ENCODE data around the gene GALNT6. TPM values are rescaled to one million over a fixed set of nuclear protein-coding genes. Genes with fewer than 3 reads are reported as not detected.
A peak's percentile ranks its signal among the peaks of the same experiment; 100 is the strongest.

Gene GALNT6, protein sequence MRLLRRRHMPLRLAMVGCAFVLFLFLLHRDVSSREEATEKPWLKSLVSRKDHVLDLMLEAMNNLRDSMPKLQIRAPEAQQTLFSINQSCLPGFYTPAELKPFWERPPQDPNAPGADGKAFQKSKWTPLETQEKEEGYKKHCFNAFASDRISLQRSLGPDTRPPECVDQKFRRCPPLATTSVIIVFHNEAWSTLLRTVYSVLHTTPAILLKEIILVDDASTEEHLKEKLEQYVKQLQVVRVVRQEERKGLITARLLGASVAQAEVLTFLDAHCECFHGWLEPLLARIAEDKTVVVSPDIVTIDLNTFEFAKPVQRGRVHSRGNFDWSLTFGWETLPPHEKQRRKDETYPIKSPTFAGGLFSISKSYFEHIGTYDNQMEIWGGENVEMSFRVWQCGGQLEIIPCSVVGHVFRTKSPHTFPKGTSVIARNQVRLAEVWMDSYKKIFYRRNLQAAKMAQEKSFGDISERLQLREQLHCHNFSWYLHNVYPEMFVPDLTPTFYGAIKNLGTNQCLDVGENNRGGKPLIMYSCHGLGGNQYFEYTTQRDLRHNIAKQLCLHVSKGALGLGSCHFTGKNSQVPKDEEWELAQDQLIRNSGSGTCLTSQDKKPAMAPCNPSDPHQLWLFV
- total RNA-seq (2011; cell fraction: chromatin; rRNA removed; ENCODE audit: low replicate concordance) = 20.4 and 37.7 TPM in 2 replicates
- 22.1 and 26.2 TPM in 2 replicates for total RNA-seq (2011; cell fraction: nucleolus; rRNA removed)
- total RNA-seq (2011; cell fraction: nucleoplasm; rRNA removed) = 15.3 and 17.9 TPM in 2 replicates
- total RNA-seq (2014; rRNA removed) (7.4 and 12.3 TPM in 2 replicates), total RNA-seq (2014; rRNA removed; fragmentation: Illumina TruSeq; extraction: Trizol) (4.5 and 5.1 TPM in 2 replicates), total RNA-seq (2015; rRNA removed; fragmentation: Illumina TruSeq; extraction: Trizol) (1.8 and 2.7 TPM in 2 replicates), total RNA-seq (2021) (7.7 and 8.8 TPM in 2 replicates), polyA plus RNA-seq (2011; rRNA removed) (7.2 and 8.1 TPM in 2 replicates), polyA plus RNA-seq (2014; fragmentation: Illumina TruSeq; extraction: Trizol) (6.7 and 8.6 TPM in 2 replicates), polyA plus RNA-seq (2014; fragmentation: Nextera tagmentation; extraction: Ambion mirVana) (1 to 10 TPM; 1.5 to 2.4 TPM), polyA plus RNA-seq (2014; rRNA removed) (2.8 and 7.0 TPM in 2 replicates), polyA minus RNA-seq (2011; rRNA and poly(A)+ RNA removed) (9.1 and 9.4 TPM in 2 replicates), Bru-seq, nascent RNA (percentile 52 among the genes with signal in this experiment), BruChase-seq, experiment 1, labeled RNA remaining after a 2-hour chase (percentile 49 among the genes with signal in this experiment), BruChase-seq, experiment 2, labeled RNA remaining after a 6-hour chase (percentile 50 among the genes with signal in this experiment)
- polyA plus RNA-seq (2011; cell fraction: cytosol; rRNA removed) = 6.9 and 10.1 TPM in 2 replicates
- 6.3 and 9.5 TPM in 2 replicates for polyA plus RNA-seq (2011; cell fraction: nucleus; rRNA removed)
- polyA plus RNA-seq (2012) = 4.5 and 6.8 TPM in 2 replicates
- polyA minus RNA-seq (2011; cell fraction: cytosol; rRNA and poly(A)+ RNA removed) = 1.8 and 4.4 TPM in 2 replicates
- polyA minus RNA-seq (2011; cell fraction: nucleus; rRNA and poly(A)+ RNA removed) = 9.3 and 12.7 TPM in 2 replicates
- long read RNA-seq, experiment 1, partial matches to known transcripts = 18 of 31 reads
- long read RNA-seq, experiment 1, other reads (novel, unspliced or antisense) = 11 of 31 reads
- long read RNA-seq, experiment 2, full-length matches to known transcripts = 2 of 7 reads
- long read RNA-seq, experiment 2, partial matches to known transcripts = 1 of 7 reads
- long read RNA-seq, experiment 2, other reads (novel, unspliced or antisense) = 4 of 7 reads
- long read RNA-seq, experiment 3, partial matches to known transcripts = 0 of 1 reads
- long read RNA-seq, experiment 3, other reads (novel, unspliced or antisense) = 1 of 1 reads

- intact Hi-C loops (cut with micrococcal nuclease) = no loop called here
- no peaks in the 10 kb centered on the region for H3K9me1 ChIP-seq (ENCODE audit: control insufficient read depth, insufficient read depth, low read length)
- no peaks in the 10 kb centered on the region for H3K36me3 ChIP-seq (ENCODE audit: control insufficient read depth, insufficient read depth, low read length)
- WGBS (ENCODE audit: insufficient coverage, low coverage, missing lambda C conversion rate) = 8% methylated on average over 12 of the region's 73 CpGs
- no peaks in the 10 kb centered on the region for H3K79me2 ChIP-seq (ENCODE audit: control insufficient read depth, insufficient read depth, low read length)
- ChIA-PET CTCF (ENCODE audit: low intra/inter-chr PET ratio) (interaction anchor here (0.6 kb wide), 1 partner anchor 1261 kb away, joined by 3 read pairs; no protein-coding TSS in a partner anchor), POLR2A (interaction anchor here (0.7 to 1.5 kb wide), 2 partner anchors 18 to 1707 kb away, joined by 3 read pairs; no protein-coding TSS in a partner anchor)
- peaks cover 45 to 52% of the 10 kb centered on the region in 2 experiments for H3K4me1 ChIP-seq (replicated peaks in 1 of 2; ENCODE audit: control insufficient read depth in 2 of 2, insufficient read depth in 2 of 2, low read length in 2 of 2)
- FAIRE-seq = no peak
- in situ Hi-C loops (cut with MboI) = no loop called here
- no peaks in the 10 kb centered on the region for H3K27me3 ChIP-seq (ENCODE audit: control insufficient read depth in 2 of 2, insufficient read depth in 2 of 2, low read length in 2 of 2)
- H3K27ac ChIP-seq (ENCODE audit: extremely low read depth, low read depth, low read length) = peak within 1 kb of the TSS; percentile 32; the same call in 1 of the 3 replicates
- peak within 1 kb of the TSS; percentile 67 to 92 for H3K9ac ChIP-seq (ENCODE audit: insufficient read depth in 1 of 2, low read depth in 2 of 2, low read length in 2 of 2)
- peak within 1 kb of the TSS; percentile 79 for H3K4me2 ChIP-seq (ENCODE audit: insufficient read depth, low read length)
- no peaks in the 10 kb centered on the region for H3K9me3 ChIP-seq (replicated peaks; ENCODE audit: control insufficient read depth, insufficient read depth, low read depth, low read length)
- H4K20me1 ChIP-seq (replicated peaks; ENCODE audit: control insufficient read depth, insufficient read depth, low read length) = no peaks in the 10 kb centered on the region
- DNase-seq (ENCODE audit: extremely low read depth in 1 of 4, low spot score in 3 of 4) = peak; percentile 70 to 91 (median 85)
- H3K4me3 ChIP-seq = peak within 1 kb of the TSS; percentile 51
- H2AFZ ChIP-seq (ENCODE audit: low read depth, low read length) = peak within 1 kb of the TSS; percentile 90
- peak; percentile 77 for ATAC-seq
- no TSS peak for BruUV-seq (replicated peaks)
- TF ChIP-seq GABPA (tag; conservative IDR thresholded peaks at IDR 0.05; ENCODE audit: low read depth) = 0 out of 2 replicates have a peak, but pooled peaks have one; percentile 29
- TF ChIP-seq, protein P1, sequence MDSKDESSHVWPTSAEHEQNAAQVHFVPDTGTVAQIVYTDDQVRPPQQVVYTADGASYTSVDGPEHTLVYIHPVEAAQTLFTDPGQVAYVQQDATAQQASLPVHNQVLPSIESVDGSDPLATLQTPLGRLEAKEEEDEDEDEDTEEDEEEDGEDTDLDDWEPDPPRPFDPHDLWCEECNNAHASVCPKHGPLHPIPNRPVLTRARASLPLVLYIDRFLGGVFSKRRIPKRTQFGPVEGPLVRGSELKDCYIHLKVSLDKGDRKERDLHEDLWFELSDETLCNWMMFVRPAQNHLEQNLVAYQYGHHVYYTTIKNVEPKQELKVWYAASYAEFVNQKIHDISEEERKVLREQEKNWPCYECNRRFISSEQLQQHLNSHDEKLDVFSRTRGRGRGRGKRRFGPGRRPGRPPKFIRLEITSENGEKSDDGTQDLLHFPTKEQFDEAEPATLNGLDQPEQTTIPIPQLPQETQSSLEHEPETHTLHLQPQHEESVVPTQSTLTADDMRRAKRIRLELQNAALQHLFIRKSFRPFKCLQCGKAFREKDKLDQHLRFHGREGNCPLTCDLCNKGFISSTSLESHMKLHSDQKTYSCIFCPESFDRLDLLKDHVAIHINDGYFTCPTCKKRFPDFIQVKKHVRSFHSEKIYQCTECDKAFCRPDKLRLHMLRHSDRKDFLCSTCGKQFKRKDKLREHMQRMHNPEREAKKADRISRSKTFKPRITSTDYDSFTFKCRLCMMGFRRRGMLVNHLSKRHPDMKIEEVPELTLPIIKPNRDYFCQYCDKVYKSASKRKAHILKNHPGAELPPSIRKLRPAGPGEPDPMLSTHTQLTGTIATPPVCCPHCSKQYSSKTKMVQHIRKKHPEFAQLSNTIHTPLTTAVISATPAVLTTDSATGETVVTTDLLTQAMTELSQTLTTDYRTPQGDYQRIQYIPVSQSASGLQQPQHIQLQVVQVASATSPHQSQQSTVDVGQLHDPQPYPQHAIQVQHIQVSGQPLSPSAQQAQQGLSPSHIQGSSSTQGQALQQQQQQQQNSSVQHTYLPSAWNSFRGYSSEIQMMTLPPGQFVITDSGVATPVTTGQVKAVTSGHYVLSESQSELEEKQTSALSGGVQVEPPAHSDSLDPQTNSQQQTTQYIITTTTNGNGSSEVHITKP (IDR thresholded peaks at IDR 0.05; ENCODE audit: partially characterized antibody) = peak; percentile 79
- TF ChIP-seq HMGN3 (IDR thresholded peaks at IDR 0.05; ENCODE audit: borderline replicate concordance, extremely low read depth, insufficient read length, low read depth, low read length) = peak; percentile 25
These were observed at the start of gene GALNT6 for GRCh38 chr12:51391283-51392123. Gene GALNT6 (minus strand): TSS chr12:51391406. CDS start chr12:51379781, 11,625 bp downstream.
